ENCODE results near the gene HIPK1. TPM values are rescaled to one million over a fixed set of nuclear protein-coding genes. Genes with fewer than 3 reads are reported as not detected.

Gene HIPK1
- total RNA-seq, 2 experiments from 2014 or later = 93.0 to 99.4 TPM

GRCh38 chr1:113957984-113958383 is 28.9 kb downstream of the HIPK1 start:
- H3K27ac Mint-ChIP-seq = no peak overlapping the region
- DNase-seq = no peak
- H3K4me3 Mint-ChIP-seq = no peak overlapping the region
- H3K4me1 Mint-ChIP-seq = peaks cover 8% of the 10 kb centered on the region
- H3K27me3 Mint-ChIP-seq = no peaks in the 10 kb centered on the region
- no peaks in the 10 kb centered on the region for H3K9me3 Mint-ChIP-seq
- H3K36me3 Mint-ChIP-seq = peaks cover 50% of the 10 kb centered on the region
- POLR2A ChIA-PET = no interaction called here
- no peak for ATAC-seq (ENCODE audit: low read depth)

- no peaks in the 10 kb centered on the region for H3K9me3 Mint-ChIP-seq
- POLR2A ChIA-PET = no interaction called here
- peaks cover 49% of the 10 kb centered on the region for H3K36me3 Mint-ChIP-seq
- no peak overlapping the region for H3K4me3 Mint-ChIP-seq
- no peak overlapping the region for H3K27ac Mint-ChIP-seq
- no peaks in the 10 kb centered on the region for H3K27me3 Mint-ChIP-seq
- DNase-seq (no peak), ATAC-seq (ENCODE audit: low read depth) (no peak)
- H3K4me1 Mint-ChIP-seq = peaks cover 8% of the 10 kb centered on the region
Measured at GRCh38 chr1:113958691-113959090, 29.6 kb downstream of the HIPK1 start.

DNA sequence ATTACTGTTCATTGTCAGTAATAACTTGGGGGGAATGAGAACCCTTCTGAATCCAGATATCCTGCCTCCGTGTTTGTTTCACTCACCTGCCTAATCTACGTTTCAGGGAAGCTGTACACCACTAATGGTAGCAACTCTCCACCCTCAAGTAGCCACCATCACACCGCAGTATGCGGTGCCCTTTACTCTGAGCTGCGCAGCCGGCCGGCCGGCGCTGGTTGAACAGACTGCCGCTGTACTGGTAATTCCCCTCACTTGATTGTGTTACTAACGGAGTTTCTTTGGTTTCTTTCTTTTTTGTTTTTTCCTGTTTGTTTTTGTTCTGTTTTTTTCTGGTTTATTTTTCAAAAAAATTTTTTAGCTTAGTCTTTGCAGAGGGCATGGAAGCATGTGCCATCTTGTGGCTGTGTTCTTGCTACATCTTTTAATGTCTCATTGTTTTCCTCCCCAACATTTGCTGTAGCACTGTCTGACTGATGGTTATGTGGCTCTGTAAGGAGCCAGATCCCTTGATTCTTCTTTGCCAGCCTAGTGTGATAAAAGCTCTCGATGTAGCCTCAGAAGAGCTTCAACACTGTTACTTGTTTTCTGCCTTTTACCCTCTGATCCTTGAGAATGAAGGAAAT is 34.3 kb downstream of the HIPK1 start:
- ATAC-seq (ENCODE audit: low read depth) = no peak
- Mint-ChIP-seq H3K4me3 (no peak overlapping the region), H3K27me3 (no peaks in the 10 kb centered on the region), H3K9me3 (no peaks in the 10 kb centered on the region), H3K27ac (no peak overlapping the region), H3K4me1 (peaks cover 4% of the 10 kb centered on the region), H3K36me3 (peaks cover 48% of the 10 kb centered on the region)
- DNase-seq = no peak
- POLR2A ChIA-PET = interaction anchor here (0.6 to 3.9 kb wide), 3 partner anchors 18 to 100 kb away, joined by 3 to 23 read pairs (median 3); partner anchors contain the start of gene HIPK1

GRCh38 chr1:113965703-113966412 is 36.7 kb downstream of the HIPK1 start:
- Mint-ChIP-seq H3K36me3 (peaks cover 60% of the 10 kb centered on the region), H3K4me3 (no peak overlapping the region), H3K4me1 (peaks cover 2% of the 10 kb centered on the region), H3K9me3 (no peaks in the 10 kb centered on the region), H3K27ac (peak overlapping the region; percentile 2), H3K27me3 (no peaks in the 10 kb centered on the region)
- no peak for DNase-seq
- ATAC-seq (ENCODE audit: low read depth) = no peak
- POLR2A ChIA-PET = no interaction called here

GRCh38 chr1:113972954-113973353 is 43.8 kb downstream of the HIPK1 start:
- no peak for ATAC-seq (ENCODE audit: low read depth)
- H3K4me1 Mint-ChIP-seq = peaks cover 28% of the 10 kb centered on the region
- no peaks in the 10 kb centered on the region for H3K27me3 Mint-ChIP-seq
- DNase-seq = no peak
- no peak overlapping the region for H3K4me3 Mint-ChIP-seq
- no peaks in the 10 kb centered on the region for H3K9me3 Mint-ChIP-seq
- H3K27ac Mint-ChIP-seq = no peak overlapping the region
- POLR2A ChIA-PET = no interaction called here
- H3K36me3 Mint-ChIP-seq = peaks cover 46% of the 10 kb centered on the region

GRCh38 chr1:113975211-113975895 is 46.2 kb downstream of the HIPK1 start:
- Mint-ChIP-seq H3K9me3 (no peaks in the 10 kb centered on the region), H3K27ac (peak overlapping the region; percentile 27), H3K27me3 (no peaks in the 10 kb centered on the region), H3K36me3 (peaks cover 27% of the 10 kb centered on the region), H3K4me1 (peaks cover 36% of the 10 kb centered on the region), H3K4me3 (peak overlapping the region; percentile 36)
- no peak for DNase-seq
- POLR2A ChIA-PET = interaction anchor here (1.0 to 2.3 kb wide), 3 partner anchors 29 to 215 kb away, joined by 3 to 15 read pairs (median 4); partner anchors contain the start of gene HIPK1
- ATAC-seq (ENCODE audit: low read depth) = peak; percentile 83

DNA sequence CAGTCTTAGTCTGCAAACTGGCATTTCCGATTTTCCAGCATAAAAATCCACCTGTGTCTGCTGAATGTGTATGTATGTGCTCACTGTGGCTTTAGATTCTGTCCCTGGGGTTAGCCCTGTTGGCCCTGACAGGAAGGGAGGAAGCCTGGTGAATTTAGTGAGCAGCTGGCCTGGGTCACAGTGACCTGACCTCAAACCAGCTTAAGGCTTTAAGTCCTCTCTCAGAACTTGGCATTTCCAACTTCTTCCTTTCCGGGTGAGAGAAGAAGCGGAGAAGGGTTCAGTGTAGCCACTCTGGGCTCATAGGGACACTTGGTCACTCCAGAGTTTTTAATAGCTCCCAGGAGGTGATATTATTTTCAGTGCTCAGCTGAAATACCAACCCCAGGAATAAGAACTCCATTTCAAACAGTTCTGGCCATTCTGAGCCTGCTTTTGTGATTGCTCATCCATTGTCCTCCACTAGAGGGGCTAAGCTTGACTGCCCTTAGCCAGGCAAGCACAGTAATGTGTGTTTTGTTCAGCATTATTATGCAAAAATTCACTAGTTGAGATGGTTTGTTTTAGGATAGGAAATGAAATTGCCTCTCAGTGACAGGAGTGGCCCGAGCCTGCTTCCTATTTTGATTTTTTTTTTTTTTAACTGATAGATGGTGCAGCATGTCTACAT is 47.6 kb downstream of the HIPK1 start:
- DNase-seq = no peak
- H3K36me3 Mint-ChIP-seq = peaks cover 24% of the 10 kb centered on the region
- POLR2A ChIA-PET = interaction anchor here (0.6 to 2.3 kb wide), 2 partner anchors 47 to 113 kb away, joined by 3 to 15 read pairs; partner anchors contain the start of gene HIPK1
- no peaks in the 10 kb centered on the region for H3K9me3 Mint-ChIP-seq
- peaks cover 36% of the 10 kb centered on the region for H3K4me1 Mint-ChIP-seq
- H3K27me3 Mint-ChIP-seq = no peaks in the 10 kb centered on the region
- no peak overlapping the region for H3K27ac Mint-ChIP-seq
- no peak overlapping the region for H3K4me3 Mint-ChIP-seq
- no peak for ATAC-seq (ENCODE audit: low read depth)

DNA sequence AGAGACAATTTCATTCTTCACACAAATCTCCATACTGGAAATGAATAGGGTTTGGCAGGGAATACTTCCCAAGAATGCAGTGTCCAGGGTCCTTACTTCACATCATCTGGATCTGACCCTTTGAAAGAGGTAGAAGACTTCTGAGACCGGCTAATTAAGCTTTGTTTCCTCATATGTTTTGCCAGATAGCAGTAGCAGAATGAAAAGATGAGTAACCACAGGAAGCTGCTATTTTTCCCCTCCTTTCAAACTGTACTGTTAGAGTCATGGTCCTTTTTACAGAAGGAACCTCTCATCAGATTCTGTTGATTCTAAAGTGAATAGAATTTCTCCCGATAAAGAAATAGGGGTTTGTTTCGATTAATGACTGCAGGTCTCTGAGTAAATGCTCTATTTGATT is 48.8 kb downstream of the HIPK1 start:
- no peak for DNase-seq
- Mint-ChIP-seq H3K27me3 (no peaks in the 10 kb centered on the region), H3K27ac (no peak overlapping the region), H3K4me1 (peaks cover 36% of the 10 kb centered on the region), H3K4me3 (no peak overlapping the region), H3K9me3 (no peaks in the 10 kb centered on the region), H3K36me3 (peaks cover 15% of the 10 kb centered on the region)
- ATAC-seq (ENCODE audit: low read depth) = no peak
- POLR2A ChIA-PET = interaction anchor here (0.7 to 1.7 kb wide), 2 partner anchors 305 to 1102 kb away, joined by 3 to 7 read pairs; no protein-coding TSS in a partner anchor

DNA sequence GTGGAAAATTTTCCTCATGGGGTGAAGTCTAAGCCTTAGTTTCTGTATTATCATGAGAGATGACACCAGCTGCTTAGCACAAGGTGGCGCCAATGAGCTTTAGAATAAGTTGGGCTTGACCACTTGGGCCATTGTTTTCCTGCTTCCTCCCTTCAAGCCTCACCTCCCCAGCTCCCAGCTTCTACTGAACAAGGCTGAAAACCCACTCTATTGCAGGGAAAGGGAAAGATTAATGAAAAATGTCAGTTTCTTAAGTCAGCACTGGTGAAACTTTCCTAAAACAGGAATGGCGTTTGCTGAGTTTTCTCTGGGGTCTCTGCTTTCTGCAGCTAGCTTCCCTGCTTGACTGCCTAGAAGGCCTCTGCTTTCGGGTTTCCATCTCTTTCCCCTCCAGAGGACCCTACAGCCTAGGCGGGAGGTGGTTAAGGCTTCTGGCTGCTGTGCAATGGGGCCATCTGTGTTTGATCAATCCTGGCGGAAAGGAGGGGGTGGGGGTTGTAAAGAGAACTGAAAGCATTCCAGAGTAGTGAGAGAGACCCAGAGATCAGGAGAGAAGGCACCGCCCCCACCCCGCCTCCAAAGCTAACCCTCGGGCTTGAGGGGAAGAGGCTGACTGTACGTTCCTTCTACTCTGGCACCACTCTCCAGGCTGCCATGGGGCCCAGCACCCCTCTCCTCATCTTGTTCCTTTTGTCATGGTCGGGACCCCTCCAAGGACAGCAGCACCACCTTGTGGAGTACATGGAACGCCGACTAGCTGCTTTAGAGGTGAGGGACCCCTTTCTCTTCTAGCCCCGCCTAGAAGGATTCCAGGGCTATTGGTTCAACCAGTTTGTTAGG is 50.0 kb downstream of the HIPK1 start, which contains the start of gene OLFML3:
OLFML3 (plus strand) TSS at position 612 of the 840 bp plus-strand sequence; CDS start at position 655, 43 bp downstream.
- peak; percentile 43 for DNase-seq
- no peaks in the 10 kb centered on the region for H3K27me3 Mint-ChIP-seq
- POLR2A ChIA-PET = interaction anchor here (1.7 kb wide), 1 partner anchor 304 kb away, joined by 7 read pairs; no protein-coding TSS in a partner anchor
- no peak within 1 kb of the TSS for H3K4me3 Mint-ChIP-seq
- H3K9me3 Mint-ChIP-seq = no peaks in the 10 kb centered on the region
- H3K27ac Mint-ChIP-seq = no peak within 1 kb of the TSS
- H3K36me3 Mint-ChIP-seq = peaks cover 10% of the 10 kb centered on the region
- H3K4me1 Mint-ChIP-seq = peaks cover 33% of the 10 kb centered on the region
- ATAC-seq (ENCODE audit: low read depth) = peak; percentile 29

GRCh38 chr1:113980110-113980509 is 51.0 kb downstream of the HIPK1 start:
- DNase-seq = no peak
- no peak overlapping the region for H3K27ac Mint-ChIP-seq
- POLR2A ChIA-PET = no interaction called here
- H3K9me3 Mint-ChIP-seq = no peaks in the 10 kb centered on the region
- peaks cover 30% of the 10 kb centered on the region for H3K4me1 Mint-ChIP-seq
- no peaks in the 10 kb centered on the region for H3K27me3 Mint-ChIP-seq
- peaks cover 3% of the 10 kb centered on the region for H3K36me3 Mint-ChIP-seq
- H3K4me3 Mint-ChIP-seq = no peak overlapping the region
- no peak for ATAC-seq (ENCODE audit: low read depth)

GRCh38 chr1:113981962-113982931 is 53.1 kb downstream of the HIPK1 start:
- Mint-ChIP-seq H3K4me1 (peaks cover 14% of the 10 kb centered on the region), H3K27ac (no peak overlapping the region), H3K4me3 (no peak overlapping the region), H3K36me3 (no peaks in the 10 kb centered on the region), H3K9me3 (no peaks in the 10 kb centered on the region), H3K27me3 (no peaks in the 10 kb centered on the region)
- POLR2A ChIA-PET = no interaction called here
- DNase-seq = no peak
- ATAC-seq (ENCODE audit: low read depth) = no peak

All from activated naive CD8-positive, alpha-beta T cell treated with anti-CD3 and anti-CD28 coated beads, Interleukin-2, amount 10 ng/mL, durations not matched to agents 7 days and 5 days (primary cell).